ENCODE results near the gene HOXA1.

HOXA1 gene

DNA sequence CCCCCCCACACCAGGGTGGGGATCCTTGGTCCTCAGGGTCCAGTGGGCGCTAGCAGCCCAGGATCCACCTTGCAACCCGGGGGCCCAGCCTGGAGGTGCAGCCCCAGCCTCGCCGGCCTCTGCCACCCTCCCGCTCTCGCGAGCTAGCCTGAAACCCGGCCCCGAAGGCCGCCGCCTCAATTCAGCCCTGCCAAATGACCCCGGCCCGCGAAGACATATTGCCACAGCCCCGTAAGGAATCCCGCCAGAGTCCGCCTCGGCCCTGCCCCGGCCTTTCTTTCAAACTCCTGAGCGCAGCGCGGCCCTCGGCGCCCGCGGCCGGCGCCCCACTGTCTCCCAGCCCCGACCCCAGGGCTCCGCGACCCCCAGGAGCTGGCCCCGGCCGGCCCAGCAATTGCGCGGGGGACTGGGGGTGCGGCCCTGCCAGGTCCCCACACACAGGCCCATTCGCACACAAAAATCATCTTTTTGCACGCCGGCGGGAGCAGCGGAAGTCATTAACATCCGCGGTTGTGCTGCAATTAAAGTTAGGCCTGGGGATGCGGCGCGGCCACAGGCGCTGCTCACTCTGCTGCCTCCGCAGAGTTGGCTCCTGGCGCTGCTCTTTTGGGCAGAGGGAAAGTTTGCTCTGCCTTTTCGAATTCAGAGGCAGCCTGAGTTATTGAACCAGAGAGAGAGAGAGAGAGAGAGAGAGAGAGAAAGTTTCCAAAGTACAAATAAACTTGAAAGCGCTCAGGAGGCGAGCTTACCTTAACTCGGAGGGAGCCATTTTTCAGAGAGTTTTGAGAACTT is 43.7 kb upstream of the HOXA1 start (continued):
- TF ChIP-seq CTCF (tag by site-specific recombination; IDR thresholded peaks at IDR 0.05) (no peak), ZNF266 (tag by site-specific recombination; IDR thresholded peaks at IDR 0.05; ENCODE audit: low read depth) (no peak), ZNF18 (tag by site-specific recombination; IDR thresholded peaks at IDR 0.05) (no peak), ZNF140 (tag by site-specific recombination; IDR thresholded peaks at IDR 0.05) (no peak), ZNF335 (tag by site-specific recombination; conservative IDR thresholded peaks at IDR 0.05) (peak; percentile 15; the same call in 1 of the 2 replicates), ZBTB8A (tag by site-specific recombination; IDR thresholded peaks at IDR 0.05) (peak; percentile 60), ZFP69B (tag by site-specific recombination; IDR thresholded peaks at IDR 0.05) (no peak), REPIN1 (tag by site-specific recombination; IDR thresholded peaks at IDR 0.05; ENCODE audit: low read depth) (no peak), ZNF2 (tag by site-specific recombination; IDR thresholded peaks at IDR 0.05) (no peak), ZNF394 (tag by site-specific recombination; IDR thresholded peaks at IDR 0.05; ENCODE audit: borderline replicate concordance) (0 out of 2 replicates have a peak, but pooled peaks have one; percentile 36), ZNF624 (tag by site-specific recombination; IDR thresholded peaks at IDR 0.05) (no peak), ZNF350 (tag by site-specific recombination; IDR thresholded peaks at IDR 0.05) (no peak), PRDM1 (tag by site-specific recombination; IDR thresholded peaks at IDR 0.05) (peak; percentile 87), ZBTB20 (tag by site-specific recombination; IDR thresholded peaks at IDR 0.05) (0 out of 2 replicates have a peak, but pooled peaks have one; percentile 25), TSHZ1 (tag by site-specific recombination; IDR thresholded peaks at IDR 0.05; ENCODE audit: borderline replicate concordance) (no peak), ZNF747 (tag by site-specific recombination; IDR thresholded peaks at IDR 0.05) (no peak), HOXC10 (CRISPR knock-in tag; IDR thresholded peaks at IDR 0.05) (no peak), SP7 (tag by site-specific recombination; IDR thresholded peaks at IDR 0.05) (no peak)
- TF ChIP-seq, protein P1, sequence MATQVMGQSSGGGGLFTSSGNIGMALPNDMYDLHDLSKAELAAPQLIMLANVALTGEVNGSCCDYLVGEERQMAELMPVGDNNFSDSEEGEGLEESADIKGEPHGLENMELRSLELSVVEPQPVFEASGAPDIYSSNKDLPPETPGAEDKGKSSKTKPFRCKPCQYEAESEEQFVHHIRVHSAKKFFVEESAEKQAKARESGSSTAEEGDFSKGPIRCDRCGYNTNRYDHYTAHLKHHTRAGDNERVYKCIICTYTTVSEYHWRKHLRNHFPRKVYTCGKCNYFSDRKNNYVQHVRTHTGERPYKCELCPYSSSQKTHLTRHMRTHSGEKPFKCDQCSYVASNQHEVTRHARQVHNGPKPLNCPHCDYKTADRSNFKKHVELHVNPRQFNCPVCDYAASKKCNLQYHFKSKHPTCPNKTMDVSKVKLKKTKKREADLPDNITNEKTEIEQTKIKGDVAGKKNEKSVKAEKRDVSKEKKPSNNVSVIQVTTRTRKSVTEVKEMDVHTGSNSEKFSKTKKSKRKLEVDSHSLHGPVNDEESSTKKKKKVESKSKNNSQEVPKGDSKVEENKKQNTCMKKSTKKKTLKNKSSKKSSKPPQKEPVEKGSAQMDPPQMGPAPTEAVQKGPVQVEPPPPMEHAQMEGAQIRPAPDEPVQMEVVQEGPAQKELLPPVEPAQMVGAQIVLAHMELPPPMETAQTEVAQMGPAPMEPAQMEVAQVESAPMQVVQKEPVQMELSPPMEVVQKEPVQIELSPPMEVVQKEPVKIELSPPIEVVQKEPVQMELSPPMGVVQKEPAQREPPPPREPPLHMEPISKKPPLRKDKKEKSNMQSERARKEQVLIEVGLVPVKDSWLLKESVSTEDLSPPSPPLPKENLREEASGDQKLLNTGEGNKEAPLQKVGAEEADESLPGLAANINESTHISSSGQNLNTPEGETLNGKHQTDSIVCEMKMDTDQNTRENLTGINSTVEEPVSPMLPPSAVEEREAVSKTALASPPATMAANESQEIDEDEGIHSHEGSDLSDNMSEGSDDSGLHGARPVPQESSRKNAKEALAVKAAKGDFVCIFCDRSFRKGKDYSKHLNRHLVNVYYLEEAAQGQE (tag by site-specific recombination; IDR thresholded peaks at IDR 0.05), result no peak
- TF ChIP-seq, protein P2, sequence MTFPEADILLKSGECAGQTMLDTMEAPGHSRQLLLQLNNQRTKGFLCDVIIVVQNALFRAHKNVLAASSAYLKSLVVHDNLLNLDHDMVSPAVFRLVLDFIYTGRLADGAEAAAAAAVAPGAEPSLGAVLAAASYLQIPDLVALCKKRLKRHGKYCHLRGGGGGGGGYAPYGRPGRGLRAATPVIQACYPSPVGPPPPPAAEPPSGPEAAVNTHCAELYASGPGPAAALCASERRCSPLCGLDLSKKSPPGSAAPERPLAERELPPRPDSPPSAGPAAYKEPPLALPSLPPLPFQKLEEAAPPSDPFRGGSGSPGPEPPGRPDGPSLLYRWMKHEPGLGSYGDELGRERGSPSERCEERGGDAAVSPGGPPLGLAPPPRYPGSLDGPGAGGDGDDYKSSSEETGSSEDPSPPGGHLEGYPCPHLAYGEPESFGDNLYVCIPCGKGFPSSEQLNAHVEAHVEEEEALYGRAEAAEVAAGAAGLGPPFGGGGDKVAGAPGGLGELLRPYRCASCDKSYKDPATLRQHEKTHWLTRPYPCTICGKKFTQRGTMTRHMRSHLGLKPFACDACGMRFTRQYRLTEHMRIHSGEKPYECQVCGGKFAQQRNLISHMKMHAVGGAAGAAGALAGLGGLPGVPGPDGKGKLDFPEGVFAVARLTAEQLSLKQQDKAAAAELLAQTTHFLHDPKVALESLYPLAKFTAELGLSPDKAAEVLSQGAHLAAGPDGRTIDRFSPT (tag by site-specific recombination; IDR thresholded peaks at IDR 0.05), result 0 out of 2 replicates have a peak, but pooled peaks have one; percentile 12
- TF ChIP-seq, protein P3, sequence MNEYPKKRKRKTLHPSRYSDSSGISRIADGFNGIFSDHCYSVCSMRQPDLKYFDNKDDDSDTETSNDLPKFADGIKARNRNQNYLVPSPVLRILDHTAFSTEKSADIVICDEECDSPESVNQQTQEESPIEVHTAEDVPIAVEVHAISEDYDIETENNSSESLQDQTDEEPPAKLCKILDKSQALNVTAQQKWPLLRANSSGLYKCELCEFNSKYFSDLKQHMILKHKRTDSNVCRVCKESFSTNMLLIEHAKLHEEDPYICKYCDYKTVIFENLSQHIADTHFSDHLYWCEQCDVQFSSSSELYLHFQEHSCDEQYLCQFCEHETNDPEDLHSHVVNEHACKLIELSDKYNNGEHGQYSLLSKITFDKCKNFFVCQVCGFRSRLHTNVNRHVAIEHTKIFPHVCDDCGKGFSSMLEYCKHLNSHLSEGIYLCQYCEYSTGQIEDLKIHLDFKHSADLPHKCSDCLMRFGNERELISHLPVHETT (tag by site-specific recombination; IDR thresholded peaks at IDR 0.05), result no peak

Measured in HEK293 (cell line).